Liver (tissue), 9 donors: ENCODE data around the gene CBX6. TPM values are rescaled to one million over a fixed set of nuclear protein-coding genes. Genes with fewer than 3 reads are reported as not detected.

Source experiments
- DNase-seq: peaks from one replicate; pipeline ENCODE4 v3.0.0-alpha.2; 2017; ENCODE audit warnings: low spot score
- H3K27ac ChIP-seq, 2 donors: one replicate each; pipeline ENCODE4 v1.7.0; 2013; ENCODE audit warnings: inconsistent platforms in 2 of 2, low read length in 2 of 2, control low read depth in 1 of 2, low read depth in 1 of 2, mild to moderate bottlenecking in 1 of 2
- H3K27me3 ChIP-seq, 4 donors: one replicate each; pipeline versions ENCODE4 v1.6.1 to v1.7.0; 2013; ENCODE audit warnings: low read length in 3 of 4, inconsistent platforms in 1 of 4, mild to moderate bottlenecking in 1 of 4, moderate library complexity in 1 of 4; ENCODE audit not compliant: control insufficient read depth in 4 of 4, insufficient read depth in 4 of 4
- H3K36me3 ChIP-seq, 4 donors: one replicate each; pipeline versions ENCODE4 v1.6.1 to v1.7.0; 2013; ENCODE audit warnings: low read length in 3 of 4, mild to moderate bottlenecking in 3 of 4, low read depth in 1 of 4, moderate library complexity in 1 of 4; ENCODE audit not compliant: control insufficient read depth in 4 of 4, insufficient read depth in 3 of 4
- H3K4me1 ChIP-seq, 4 donors: one replicate each; pipeline versions ENCODE4 v1.6.1 to v1.7.0; 2013; ENCODE audit warnings: low read length in 3 of 4, mild to moderate bottlenecking in 3 of 4, moderate library complexity in 1 of 4; ENCODE audit not compliant: control insufficient read depth in 4 of 4, insufficient read depth in 4 of 4
- H3K4me3 ChIP-seq, 3 donors: one replicate each; pipeline versions ENCODE4 v1.6.1 to v1.7.0; 2013; ENCODE audit warnings: low read length in 3 of 3, control low read depth in 1 of 3, low read depth in 1 of 3, mild to moderate bottlenecking in 1 of 3
- H3K9ac ChIP-seq, 2 donors: one replicate each; pipeline ENCODE4 v1.7.0; 2013; ENCODE audit warnings: low read length in 2 of 2, mild to moderate bottlenecking in 2 of 2, moderate library complexity in 2 of 2, control low read depth in 1 of 2, low read depth in 1 of 2
- H3K9me3 ChIP-seq, 4 donors: one replicate each; pipeline versions ENCODE4 v1.6.1 to v1.7.0; 2013; ENCODE audit warnings: low read length in 3 of 4; ENCODE audit not compliant: control insufficient read depth in 4 of 4
- ATF3 ChIP-seq: IDR thresholded peaks from 2 replicates; pipeline ENCODE4 v1.6.1; 2016; ENCODE audit warnings: antibody characterized with exemption
- CTCF ChIP-seq: fragments of 150-350 bp; IDR thresholded peaks from 2 replicates; pipeline ENCODE4 v1.5.1; 2017; ENCODE audit warnings: improper control_type of control experiment, low read depth, low read length; ENCODE audit not compliant: missing input control
- EGR1 ChIP-seq, 2 donors: IDR thresholded peaks; 2 replicates each; pipeline ENCODE4 v1.6.1; 2016 to 2018; ENCODE audit warnings: antibody characterized with exemption in 2 of 2, low read depth in 2 of 2
- FOXA1 ChIP-seq: IDR thresholded peaks from 2 replicates; pipeline ENCODE4 v1.6.1; 2016; ENCODE audit warnings: antibody characterized with exemption
- FOXA2 ChIP-seq: IDR thresholded peaks from 2 replicates; pipeline ENCODE4 v1.6.1; 2016; ENCODE audit warnings: antibody characterized with exemption
- GABPA ChIP-seq, 2 donors: IDR thresholded peaks in 1 of 2; conservative IDR thresholded peaks in 1 of 2; 2 replicates each; pipeline ENCODE4 v1.6.1; 2016; ENCODE audit warnings: antibody characterized with exemption in 2 of 2, mild to moderate bottlenecking in 1 of 2, moderate library complexity in 1 of 2
- HNF4A ChIP-seq, 2 donors: conservative IDR thresholded peaks; 2 replicates each; pipeline ENCODE4 v1.6.1; 2016; ENCODE audit warnings: antibody characterized with exemption in 2 of 2, mild to moderate bottlenecking in 2 of 2
- HNF4G ChIP-seq: IDR thresholded peaks from 2 replicates; pipeline ENCODE4 v1.6.1; 2016; ENCODE audit warnings: antibody characterized with exemption
- JUND ChIP-seq, 2 donors: IDR thresholded peaks; 2 replicates each; pipeline ENCODE4 v1.6.1; 2016; ENCODE audit warnings: antibody characterized with exemption in 2 of 2
- MAX ChIP-seq: IDR thresholded peaks from 2 replicates; pipeline ENCODE4 v1.6.1; 2016; ENCODE audit warnings: antibody characterized with exemption
- NR2F2 ChIP-seq: IDR thresholded peaks from 2 replicates; pipeline ENCODE4 v1.6.1; 2016; ENCODE audit warnings: antibody characterized with exemption
- RAD21 ChIP-seq, 2 donors: IDR thresholded peaks; 2 replicates each; pipeline ENCODE4 v1.6.1; 2016; ENCODE audit warnings: antibody characterized with exemption in 2 of 2, mild to moderate bottlenecking in 2 of 2
- REST ChIP-seq: IDR thresholded peaks from 2 replicates; pipeline ENCODE4 v1.6.1; 2016; ENCODE audit warnings: antibody characterized with exemption, mild to moderate bottlenecking
- RXRA ChIP-seq, 2 donors: IDR thresholded peaks; 2 replicates each; pipeline ENCODE4 v1.6.1; 2017 to 2018; ENCODE audit warnings: antibody characterized with exemption in 2 of 2, mild to moderate bottlenecking in 1 of 2
- SP1 ChIP-seq: IDR thresholded peaks from 2 replicates; pipeline ENCODE4 v1.6.1; 2018; ENCODE audit warnings: antibody characterized with exemption, mild to moderate bottlenecking
- TAF1 ChIP-seq: conservative IDR thresholded peaks from 2 replicates; pipeline ENCODE4 v1.6.1; 2016; ENCODE audit warnings: antibody characterized with exemption, mild to moderate bottlenecking
- YY1 ChIP-seq: IDR thresholded peaks from 2 replicates; pipeline ENCODE4 v1.6.1; 2016; ENCODE audit warnings: antibody characterized with exemption, mild to moderate bottlenecking
- ZBTB33 ChIP-seq: IDR thresholded peaks from 2 replicates; pipeline ENCODE4 v1.6.1; 2016; ENCODE audit warnings: antibody characterized with exemption
- WGBS: extraction: QIAGEN DNeasy Blood & Tissue Kit; methylation state at CpG from one replicate; pipeline ENCODE4 v1.1.7; 2013; 5-methylcytosine and 5-hydroxymethylcytosine counted together
- polyA plus RNA-seq, 2 donors: library from polyadenylated mRNA; stranded (reverse) in 1 of 2; unstranded in 1 of 2; fragments of 200-250 nt in 1 of 2; fragments of >200 nt in 1 of 2; fragmentation: Nextera tagmentation in 1 of 2; extraction: Ambion mirVana in 1 of 2; gene quantifications; one replicate each; pipeline versions ENCODE4 v1.2.1 to v1.2.3, GENCODE V29; 2013 to 2015
- total RNA-seq, 2 donors: library from RNA; depleted of rRNA; stranded (reverse); fragments of >200 nt; gene quantifications; one replicate each; pipeline ENCODE4 v1.2.3, GENCODE V29; 2014
- donor health status: healthy.
- donor health status: healthy.
- donor health status: healthy.
- donor health status: healthy.
- donor health status: healthy.

Gene CBX6
- total and polyA plus RNA-seq, 4 donors, result 7.3 to 11.0 (median 10.2) TPM

- Histone ChIP-seq H3K9me3 (no peaks in the 10 kb centered on the region), H3K36me3 (no peaks in the 10 kb centered on the region), H3K4me1 (peaks cover 0 to 11% (median 9%) of the 10 kb centered on the region in 4 donors), H3K27ac (no peak overlapping the region), H3K4me3 (no peak overlapping the region), H3K9ac (no peak overlapping the region), H3K27me3 (no peaks in the 10 kb centered on the region)
- DNase-seq, result no peak
- 76% methylated on average over 9 of the region's 9 CpGs for WGBS
- TF ChIP-seq HNF4A (conservative IDR thresholded peaks at IDR 0.05), result no peak
- no peak for TF ChIP-seq SP1
- TF ChIP-seq JUND (IDR thresholded peaks at IDR 0.05), result no peak
- TF ChIP-seq EGR1 (IDR thresholded peaks at IDR 0.05; ENCODE audit: low read depth in 2 of 2), result no peak
- no peak for TF ChIP-seq NR2F2
- TF ChIP-seq YY1, result no peak
- TF ChIP-seq ATF3, result no peak
- no peak for TF ChIP-seq GABPA (IDR thresholded peaks at IDR 0.05 in 1 of 2, conservative IDR thresholded peaks at IDR 0.05 in 1 of 2)
- TF ChIP-seq CTCF, result no peak
- no peak for TF ChIP-seq FOXA2
These were observed 11.1 kb upstream of the CBX6 start for GRCh38 chr22:38882972-38883622.

- Histone ChIP-seq H3K27ac (no peak overlapping the region), H3K27me3 (no peaks in the 10 kb centered on the region), H3K36me3 (no peaks in the 10 kb centered on the region), H3K9me3 (no peaks in the 10 kb centered on the region), H3K4me1 (peaks cover 0 to 11% (median 9%) of the 10 kb centered on the region in 4 donors), H3K9ac (no peak overlapping the region), H3K4me3 (no peak overlapping the region)
- no peak for DNase-seq
- no peak for TF ChIP-seq NR2F2
- no peak for TF ChIP-seq RXRA (IDR thresholded peaks at IDR 0.05)
- no peak for TF ChIP-seq HNF4A (conservative IDR thresholded peaks at IDR 0.05)
- TF ChIP-seq ZBTB33, result no peak
- TF ChIP-seq FOXA1, result no peak
- no peak for TF ChIP-seq REST
- TF ChIP-seq MAX, result no peak
- no peak for TF ChIP-seq TAF1
- no peak for TF ChIP-seq HNF4G
- TF ChIP-seq RAD21 (IDR thresholded peaks at IDR 0.05), result no peak
- TF ChIP-seq SP1, result no peak
- no peak for TF ChIP-seq GABPA (IDR thresholded peaks at IDR 0.05 in 1 of 2, conservative IDR thresholded peaks at IDR 0.05 in 1 of 2)
- WGBS, result 89% methylated on average over 8 of the region's 8 CpGs
These were observed 10.2 kb upstream of the CBX6 start for GRCh38 chr22:38881997-38882879.
